Neural cell (in vitro differentiated cells): ENCODE data around the gene AKR1E2. TPM values are rescaled to one million over a fixed set of nuclear protein-coding genes. Genes with fewer than 3 reads are reported as not detected.
A peak's percentile ranks its signal among the peaks of the same experiment; 100 is the strongest.

Experiments used
- H2AFZ ChIP-seq: fragments of 200-600, 300-800 bp; sonication (generic), shearing (Covaris generic); 2 replicates; pipeline ENCODE4 v1.6.0; 2014; ENCODE audit warnings: low read depth, mild to moderate bottlenecking, antibody characterized with exemption, low read length, moderate library complexity
- H3F3A ChIP-seq: fragments of 200-600 bp; shearing (Covaris generic); 2 replicates; pipeline ENCODE4 v1.6.1; 2016; ENCODE audit warnings: mild to moderate bottlenecking, moderate library complexity, mixed read lengths, antibody characterized with exemption, low read length; ENCODE audit not compliant: insufficient read depth, poor library complexity, severe bottlenecking
- H3K27ac ChIP-seq: fragments of 200-600, 300-800 bp; sonication (generic), shearing (Covaris generic); 2 replicates; pipeline ENCODE4 v1.5.1; 2014; ENCODE audit warnings: mild to moderate bottlenecking, low read length, moderate library complexity
- H3K27me3 ChIP-seq: fragments of 300-800, 200-600 bp; sonication (generic), shearing (Covaris generic); 2 replicates; pipeline ENCODE4 v1.6.0; 2014; ENCODE audit warnings: mild to moderate bottlenecking, low read depth, low read length, moderate library complexity; ENCODE audit not compliant: insufficient read depth
- H3K36me3 ChIP-seq: fragments of 300-800, 200-600 bp; sonication (generic), shearing (Covaris generic); 2 replicates; pipeline ENCODE4 v1.5.1; 2014; ENCODE audit warnings: mild to moderate bottlenecking, antibody characterized with exemption, low read length, moderate library complexity; ENCODE audit not compliant: insufficient read depth
- H3K4me2 ChIP-seq: fragments of 300-800, 200-600 bp; sonication (generic), shearing (Covaris generic); 2 replicates; pipeline ENCODE4 v1.6.0; 2014; ENCODE audit warnings: mild to moderate bottlenecking, low read length
- H3K4me3 ChIP-seq: fragments of 300-800, 200-600 bp; sonication (generic), shearing (Covaris generic); 2 replicates; pipeline ENCODE4 v1.5.1; 2014; ENCODE audit warnings: mild to moderate bottlenecking, low read length, moderate library complexity
- H3K79me2 ChIP-seq: fragments of 200-600 bp; shearing (Covaris generic); replicated peaks from 2 replicates; pipeline ENCODE4 v1.6.0; 2014; ENCODE audit warnings: mild to moderate bottlenecking, low read length, moderate library complexity; ENCODE audit not compliant: insufficient read depth
- H3K9ac ChIP-seq: fragments of 300-800, 200-600 bp; sonication (generic), shearing (Covaris generic); 2 replicates; pipeline ENCODE4 v1.6.1; 2016; ENCODE audit warnings: mild to moderate bottlenecking, low read length, mixed read lengths
- H3K9me2 ChIP-seq: fragments of 200-600 bp; shearing (Covaris generic); 2 replicates; pipeline ENCODE4 v1.6.1; 2016; ENCODE audit warnings: mild to moderate bottlenecking, low read length, mixed read lengths; ENCODE audit not compliant: insufficient read depth
- H3K9me3 ChIP-seq: fragments of 200-600, 300-800 bp; sonication (generic), shearing (Covaris generic); 2 replicates; pipeline ENCODE4 v1.6.1; 2016; ENCODE audit warnings: mild to moderate bottlenecking, mixed run types, low read length, moderate library complexity, mixed read lengths
- H4K20me1 ChIP-seq: fragments of 200-600 bp; shearing (Covaris generic); 2 replicates; pipeline ENCODE4 v1.6.1; 2016; ENCODE audit warnings: mild to moderate bottlenecking, mixed run types; ENCODE audit not compliant: insufficient read depth
- EP300 ChIP-seq: fragments of 450-650 bp; conservative IDR thresholded peaks from 2 replicates; pipeline ENCODE4 v1.6.1; 2014; ENCODE audit warnings: antibody characterized with exemption, mild to moderate bottlenecking, moderate library complexity; ENCODE audit not compliant: poor library complexity, severe bottlenecking
- EZH2 ChIP-seq: fragments of 200-600, 300-800 bp; shearing (Covaris generic), sonication (generic); IDR thresholded peaks from 2 replicates; pipeline ENCODE4 v1.6.1; 2014; ENCODE audit warnings: antibody characterized with exemption, low read length, borderline replicate concordance, mild to moderate bottlenecking; ENCODE audit not compliant: insufficient read depth, poor library complexity, severe bottlenecking
- MXI1 ChIP-seq: fragments of 450-650 bp; conservative IDR thresholded peaks from 2 replicates; pipeline ENCODE4 v1.6.1; 2014; ENCODE audit warnings: antibody characterized with exemption, mild to moderate bottlenecking; ENCODE audit not compliant: poor library complexity, severe bottlenecking
- POLR2AphosphoS5 ChIP-seq: IDR thresholded peaks from 2 replicates; pipeline ENCODE4 v1.6.1; 2012
- RAD21 ChIP-seq: fragments of 450-650 bp; conservative IDR thresholded peaks from 2 replicates; pipeline ENCODE4 v1.6.1; 2014; ENCODE audit warnings: antibody characterized with exemption, mild to moderate bottlenecking, moderate library complexity
- SMC3 ChIP-seq: fragments of 450-650 bp; conservative IDR thresholded peaks from 2 replicates; pipeline ENCODE4 v1.6.1; 2014; ENCODE audit warnings: antibody characterized with exemption, mild to moderate bottlenecking, moderate library complexity; ENCODE audit not compliant: poor library complexity
- TAF1 ChIP-seq: IDR thresholded peaks from 2 replicates; pipeline ENCODE4 v1.6.1; 2012; ENCODE audit warnings: low read depth
- polyA minus RNA-seq: library from RNA; depleted of rRNA, polyadenylated mRNA; stranded (reverse); fragments of >200 nt; gene quantifications from 2 replicates; pipeline ENCODE4 v1.2.3, GENCODE V29; 2014
- polyA plus RNA-seq: library from polyadenylated mRNA; depleted of rRNA; stranded (reverse); fragments of >200 nt; gene quantifications from 2 replicates; pipeline ENCODE4 v1.2.3, GENCODE V29; 2014
- TF ChIP-seq, protein P1 (sequence below): fragments of 450-650 bp; IDR thresholded peaks from 2 replicates; pipeline ENCODE4 v1.5.1; 2014; ENCODE audit warnings: antibody characterized with exemption, mild to moderate bottlenecking, moderate library complexity; ENCODE audit not compliant: poor library complexity, severe bottlenecking
- TF ChIP-seq, protein P2 (sequence below): IDR thresholded peaks from 2 replicates; pipeline ENCODE4 v1.6.1; 2012; ENCODE audit warnings: borderline replicate concordance

Gene AKR1E2
- 0.30 TPM in 1 of 2 replicates, not detected in the other for polyA plus RNA-seq
- 2.3 and 3.7 TPM in 2 replicates for polyA minus RNA-seq

DNA sequence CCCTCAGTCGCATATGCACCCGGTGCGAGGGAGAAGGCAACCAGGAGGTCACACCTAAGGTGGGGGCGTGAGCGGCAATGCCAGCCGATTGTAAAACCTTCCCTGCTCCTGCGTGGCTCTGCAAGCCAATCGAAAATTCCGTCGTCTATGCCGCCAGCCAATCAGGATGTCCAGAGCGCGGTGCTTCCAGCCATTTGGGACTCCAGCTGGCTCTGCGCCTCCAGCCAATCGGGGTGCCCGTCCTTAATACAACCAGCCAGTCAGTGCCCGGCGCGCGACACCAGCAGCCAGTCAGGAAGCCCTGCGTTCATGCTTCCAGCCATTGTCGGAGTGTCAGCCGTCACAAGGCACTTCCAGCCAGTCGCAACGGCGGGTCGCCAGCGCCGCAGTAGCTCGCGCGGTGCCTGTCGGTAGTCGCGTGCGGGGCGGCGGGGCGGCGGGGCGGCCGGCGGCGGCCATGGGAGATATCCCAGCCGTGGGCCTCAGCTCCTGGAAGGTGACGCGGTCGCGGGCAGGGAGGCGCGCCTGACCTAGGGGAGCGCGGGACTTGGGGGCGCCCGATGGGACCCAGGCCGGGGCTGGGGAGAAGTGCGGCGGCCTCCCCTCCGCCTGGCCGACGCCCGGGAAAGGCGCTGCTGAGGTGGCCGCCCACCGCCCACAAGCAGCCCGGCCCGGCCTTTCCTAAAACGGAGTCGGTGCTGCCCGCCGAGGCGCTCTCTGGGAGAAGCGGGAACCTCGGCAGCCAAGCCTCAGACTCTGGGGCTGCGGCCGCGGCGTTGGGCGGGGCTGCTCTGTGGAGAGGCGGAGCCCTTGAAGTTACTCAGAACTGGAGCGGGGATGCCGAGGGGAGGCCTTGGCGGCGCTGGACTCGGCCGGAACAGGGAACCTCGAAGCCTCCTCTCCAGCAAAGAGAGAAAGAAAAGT lies at the start of gene AKR1E2:
Gene AKR1E2 (plus strand): TSS at position 340 of the 924 bp plus-strand sequence. CDS start 118 bp downstream, at position 458.
- Histone ChIP-seq H3K27me3 (peaks cover 16% of the 10 kb centered on the region), H3K27ac (no peak within 1 kb of the TSS), H3K4me2 (no peak within 1 kb of the TSS), H3K4me3 (peak within 1 kb of the TSS; percentile 60), H3K9me3 (no peaks in the 10 kb centered on the region), H3F3A (no peaks in the 10 kb centered on the region), H3K79me2 (no peaks in the 10 kb centered on the region), H3K36me3 (no peaks in the 10 kb centered on the region), H4K20me1 (no peaks in the 10 kb centered on the region), H3K9me2 (no peaks in the 10 kb centered on the region), H3K9ac (no peak within 1 kb of the TSS), H2AFZ (no peak within 1 kb of the TSS)
- TF ChIP-seq EZH2, result no peak
- TF ChIP-seq, protein P1, sequence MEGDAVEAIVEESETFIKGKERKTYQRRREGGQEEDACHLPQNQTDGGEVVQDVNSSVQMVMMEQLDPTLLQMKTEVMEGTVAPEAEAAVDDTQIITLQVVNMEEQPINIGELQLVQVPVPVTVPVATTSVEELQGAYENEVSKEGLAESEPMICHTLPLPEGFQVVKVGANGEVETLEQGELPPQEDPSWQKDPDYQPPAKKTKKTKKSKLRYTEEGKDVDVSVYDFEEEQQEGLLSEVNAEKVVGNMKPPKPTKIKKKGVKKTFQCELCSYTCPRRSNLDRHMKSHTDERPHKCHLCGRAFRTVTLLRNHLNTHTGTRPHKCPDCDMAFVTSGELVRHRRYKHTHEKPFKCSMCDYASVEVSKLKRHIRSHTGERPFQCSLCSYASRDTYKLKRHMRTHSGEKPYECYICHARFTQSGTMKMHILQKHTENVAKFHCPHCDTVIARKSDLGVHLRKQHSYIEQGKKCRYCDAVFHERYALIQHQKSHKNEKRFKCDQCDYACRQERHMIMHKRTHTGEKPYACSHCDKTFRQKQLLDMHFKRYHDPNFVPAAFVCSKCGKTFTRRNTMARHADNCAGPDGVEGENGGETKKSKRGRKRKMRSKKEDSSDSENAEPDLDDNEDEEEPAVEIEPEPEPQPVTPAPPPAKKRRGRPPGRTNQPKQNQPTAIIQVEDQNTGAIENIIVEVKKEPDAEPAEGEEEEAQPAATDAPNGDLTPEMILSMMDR, result no peak
- TF ChIP-seq MXI1, result no peak
- no peak for TF ChIP-seq SMC3
- TF ChIP-seq, protein P2, sequence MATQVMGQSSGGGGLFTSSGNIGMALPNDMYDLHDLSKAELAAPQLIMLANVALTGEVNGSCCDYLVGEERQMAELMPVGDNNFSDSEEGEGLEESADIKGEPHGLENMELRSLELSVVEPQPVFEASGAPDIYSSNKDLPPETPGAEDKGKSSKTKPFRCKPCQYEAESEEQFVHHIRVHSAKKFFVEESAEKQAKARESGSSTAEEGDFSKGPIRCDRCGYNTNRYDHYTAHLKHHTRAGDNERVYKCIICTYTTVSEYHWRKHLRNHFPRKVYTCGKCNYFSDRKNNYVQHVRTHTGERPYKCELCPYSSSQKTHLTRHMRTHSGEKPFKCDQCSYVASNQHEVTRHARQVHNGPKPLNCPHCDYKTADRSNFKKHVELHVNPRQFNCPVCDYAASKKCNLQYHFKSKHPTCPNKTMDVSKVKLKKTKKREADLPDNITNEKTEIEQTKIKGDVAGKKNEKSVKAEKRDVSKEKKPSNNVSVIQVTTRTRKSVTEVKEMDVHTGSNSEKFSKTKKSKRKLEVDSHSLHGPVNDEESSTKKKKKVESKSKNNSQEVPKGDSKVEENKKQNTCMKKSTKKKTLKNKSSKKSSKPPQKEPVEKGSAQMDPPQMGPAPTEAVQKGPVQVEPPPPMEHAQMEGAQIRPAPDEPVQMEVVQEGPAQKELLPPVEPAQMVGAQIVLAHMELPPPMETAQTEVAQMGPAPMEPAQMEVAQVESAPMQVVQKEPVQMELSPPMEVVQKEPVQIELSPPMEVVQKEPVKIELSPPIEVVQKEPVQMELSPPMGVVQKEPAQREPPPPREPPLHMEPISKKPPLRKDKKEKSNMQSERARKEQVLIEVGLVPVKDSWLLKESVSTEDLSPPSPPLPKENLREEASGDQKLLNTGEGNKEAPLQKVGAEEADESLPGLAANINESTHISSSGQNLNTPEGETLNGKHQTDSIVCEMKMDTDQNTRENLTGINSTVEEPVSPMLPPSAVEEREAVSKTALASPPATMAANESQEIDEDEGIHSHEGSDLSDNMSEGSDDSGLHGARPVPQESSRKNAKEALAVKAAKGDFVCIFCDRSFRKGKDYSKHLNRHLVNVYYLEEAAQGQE, result no peak
- TF ChIP-seq RAD21, result no peak
- TF ChIP-seq EP300, result no peak
- TF ChIP-seq TAF1, result no peak
- TF ChIP-seq POLR2AphosphoS5, result no peak

DNA sequence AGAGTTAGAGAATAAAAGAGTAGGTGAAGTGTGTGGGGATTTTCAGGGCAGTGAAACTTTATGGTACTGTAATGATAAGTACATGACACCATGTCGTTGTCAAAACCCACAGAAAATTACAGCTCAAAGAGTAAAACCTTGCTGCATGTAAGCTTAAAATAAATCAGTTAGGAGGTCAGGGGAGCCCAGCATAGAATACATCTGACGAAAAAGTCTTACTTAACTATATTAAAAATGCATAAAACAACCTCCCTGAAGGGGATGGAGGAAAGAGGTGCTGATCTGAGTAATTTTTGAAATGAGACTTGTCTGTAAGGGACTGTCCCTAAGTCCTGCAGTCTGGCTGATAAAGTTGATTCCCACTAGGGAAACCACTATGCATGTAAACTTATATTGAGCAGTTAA lies 49.8 kb upstream of the AKR1E2 start:
- H3K27me3 ChIP-seq, result no peaks in the 10 kb centered on the region
- H2AFZ ChIP-seq, result no peak overlapping the region
- no peak overlapping the region for H3K9ac ChIP-seq
- H4K20me1 ChIP-seq, result no peaks in the 10 kb centered on the region
- no peaks in the 10 kb centered on the region for H3K9me3 ChIP-seq
- H3K27ac ChIP-seq, result no peak overlapping the region
- no peak overlapping the region for H3K4me2 ChIP-seq
- no peaks in the 10 kb centered on the region for H3K36me3 ChIP-seq
- TF ChIP-seq TAF1 (no peak), EZH2 (no peak), SMC3 (no peak), POLR2AphosphoS5 (no peak), EP300 (no peak), MXI1 (no peak), RAD21 (no peak)
- TF ChIP-seq, protein P2, result no peak
- TF ChIP-seq, protein P1, result no peak
- no peaks in the 10 kb centered on the region for H3K79me2 ChIP-seq
- no peaks in the 10 kb centered on the region for H3K9me2 ChIP-seq
- H3K4me3 ChIP-seq, result no peak overlapping the region
- no peaks in the 10 kb centered on the region for H3F3A ChIP-seq
